DND-41 (cell line): ENCODE measurements around the gene RARB.

Experiments
- ATAC-seq: fragments of 200-7000 bp; cut with Tn5 transposase; 3 replicates; pipeline ENCODE4 v1.9.1; 2021; ENCODE audit warnings: low read depth; ENCODE audit not compliant: insufficient read depth
- DNase-seq: peaks from one replicate; pipeline ENCODE4 v3.0.0-alpha.2; 2020
- H2AFZ ChIP-seq: 2 replicates; pipeline ENCODE4 v1.6.0; 2012; ENCODE audit warnings: low read depth, low read length
- H3K27ac ChIP-seq: 2 replicates; pipeline ENCODE4 v1.5.1; 2012; ENCODE audit warnings: low read length, inconsistent platforms
- H3K27me3 ChIP-seq: fragments of 200-600 bp; sonication (generic); 2 replicates; pipeline ENCODE4 v1.6.0; 2012; ENCODE audit warnings: low read length, mild to moderate bottlenecking, inconsistent platforms; ENCODE audit not compliant: insufficient read depth, poor library complexity
- H3K36me3 ChIP-seq: 2 replicates; pipeline ENCODE4 v1.5.1; 2012; ENCODE audit warnings: low read length, inconsistent platforms; ENCODE audit not compliant: insufficient read depth
- H3K4me1 ChIP-seq: 2 replicates; pipeline ENCODE4 v1.5.1; 2012; ENCODE audit warnings: mild to moderate bottlenecking, low read length; ENCODE audit not compliant: insufficient read depth
- H3K4me2 ChIP-seq: 2 replicates; pipeline ENCODE4 v1.6.0; 2012; ENCODE audit warnings: mild to moderate bottlenecking, moderate library complexity, low read length, inconsistent platforms; ENCODE audit not compliant: insufficient read depth
- H3K4me3 ChIP-seq, 2 experiments: fragments of 200-600 bp in 1 of 2; shearing (Covaris generic) in 1 of 2; 2 replicates each; pipeline ENCODE4 v1.5.1; 2012 to 2016; ENCODE audit warnings: inconsistent platforms in 2 of 2, low read length in 2 of 2, mild to moderate bottlenecking in 2 of 2, low read depth in 1 of 2, moderate library complexity in 1 of 2
- H3K79me2 ChIP-seq: 2 replicates; pipeline ENCODE4 v1.6.0; 2012; ENCODE audit warnings: low read length, inconsistent platforms; ENCODE audit not compliant: insufficient read depth
- H3K9ac ChIP-seq: 2 replicates; pipeline ENCODE4 v1.6.0; 2012; ENCODE audit warnings: low read depth, mild to moderate bottlenecking, inconsistent platforms, low read length, moderate library complexity
- H3K9me3 ChIP-seq: 2 replicates; pipeline ENCODE4 v1.5.1; 2012; ENCODE audit warnings: low read length, moderate library complexity, mild to moderate bottlenecking, inconsistent platforms; ENCODE audit not compliant: insufficient read depth, severe bottlenecking
- H4K20me1 ChIP-seq: 2 replicates; pipeline ENCODE4 v1.6.0; 2012; ENCODE audit warnings: low read length; ENCODE audit not compliant: insufficient read depth
- EZH2 ChIP-seq: IDR thresholded peaks from 3 replicates; pipeline ENCODE4 v1.6.1; 2012; ENCODE audit warnings: borderline replicate concordance, low read depth, mild to moderate bottlenecking, moderate library complexity, low read length, inconsistent platforms; ENCODE audit not compliant: severe bottlenecking
- TF ChIP-seq, protein P1 (sequence below): IDR thresholded peaks from 2 replicates; pipeline ENCODE4 v1.5.1; 2012; ENCODE audit warnings: borderline replicate concordance, low read length, moderate library complexity, mild to moderate bottlenecking; ENCODE audit not compliant: poor library complexity, severe bottlenecking; ENCODE audit errors: extremely low read depth

RARB gene

DNA sequence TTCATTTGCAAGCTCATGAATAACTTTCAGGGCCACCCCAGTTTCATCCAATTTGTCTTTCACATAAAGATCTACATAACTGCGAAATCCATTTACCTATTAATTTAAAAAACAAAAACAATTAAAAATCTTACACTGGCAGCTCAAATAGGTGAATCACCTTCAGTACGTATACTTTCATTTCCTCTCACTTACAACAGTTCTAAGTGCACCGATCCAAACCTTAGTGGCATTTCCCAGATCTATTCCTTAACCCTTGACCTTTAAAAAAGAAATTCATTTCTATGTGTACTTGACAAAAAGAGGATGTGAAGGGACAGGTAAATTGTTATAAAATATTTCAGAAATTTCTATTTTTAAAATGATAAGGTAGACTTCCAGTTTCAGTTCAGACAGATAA lies 205.9 kb downstream of the RARB start:
- ATAC-seq (no peak), DNase-seq (no peak)
- Histone ChIP-seq H3K4me2 (no peak overlapping the region), H3K27ac (no peak overlapping the region), H3K4me3 (no peak overlapping the region), H3K36me3 (peaks cover 92% of the 10 kb centered on the region), H3K4me1 (no peaks in the 10 kb centered on the region), H3K9ac (no peak overlapping the region), H3K79me2 (peaks cover 7% of the 10 kb centered on the region; the same call in 1 of the 2 replicates), H3K9me3 (no peaks in the 10 kb centered on the region), H4K20me1 (peaks cover 4% of the 10 kb centered on the region), H2AFZ (no peak overlapping the region), H3K27me3 (no peaks in the 10 kb centered on the region)
- TF ChIP-seq, protein P1, sequence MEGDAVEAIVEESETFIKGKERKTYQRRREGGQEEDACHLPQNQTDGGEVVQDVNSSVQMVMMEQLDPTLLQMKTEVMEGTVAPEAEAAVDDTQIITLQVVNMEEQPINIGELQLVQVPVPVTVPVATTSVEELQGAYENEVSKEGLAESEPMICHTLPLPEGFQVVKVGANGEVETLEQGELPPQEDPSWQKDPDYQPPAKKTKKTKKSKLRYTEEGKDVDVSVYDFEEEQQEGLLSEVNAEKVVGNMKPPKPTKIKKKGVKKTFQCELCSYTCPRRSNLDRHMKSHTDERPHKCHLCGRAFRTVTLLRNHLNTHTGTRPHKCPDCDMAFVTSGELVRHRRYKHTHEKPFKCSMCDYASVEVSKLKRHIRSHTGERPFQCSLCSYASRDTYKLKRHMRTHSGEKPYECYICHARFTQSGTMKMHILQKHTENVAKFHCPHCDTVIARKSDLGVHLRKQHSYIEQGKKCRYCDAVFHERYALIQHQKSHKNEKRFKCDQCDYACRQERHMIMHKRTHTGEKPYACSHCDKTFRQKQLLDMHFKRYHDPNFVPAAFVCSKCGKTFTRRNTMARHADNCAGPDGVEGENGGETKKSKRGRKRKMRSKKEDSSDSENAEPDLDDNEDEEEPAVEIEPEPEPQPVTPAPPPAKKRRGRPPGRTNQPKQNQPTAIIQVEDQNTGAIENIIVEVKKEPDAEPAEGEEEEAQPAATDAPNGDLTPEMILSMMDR: no peak
- TF ChIP-seq EZH2: no peak

DNA sequence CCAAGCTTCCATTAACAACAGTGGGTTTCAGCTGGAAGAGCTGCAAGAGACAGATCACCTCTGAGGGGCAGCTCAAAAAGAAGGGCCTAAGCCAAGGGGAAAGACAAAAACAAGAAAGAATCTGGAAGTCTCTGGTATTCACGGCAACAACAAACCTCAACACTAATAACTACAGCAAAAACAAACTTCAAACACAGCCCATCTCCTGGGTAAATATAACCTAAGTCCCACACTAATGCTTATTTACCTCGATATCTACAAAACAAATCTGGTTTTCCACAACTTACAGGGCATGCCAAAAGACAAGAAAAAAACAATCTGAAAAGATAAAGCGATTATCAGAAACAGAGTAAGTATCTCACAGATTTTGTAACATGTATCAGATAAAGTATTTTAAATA lies 207.0 kb downstream of the RARB start:
- Histone ChIP-seq H3K4me3 (no peak overlapping the region), H3K79me2 (peaks cover 7% of the 10 kb centered on the region; the same call in 1 of the 2 replicates), H3K27ac (no peak overlapping the region), H3K9me3 (no peaks in the 10 kb centered on the region), H3K27me3 (no peaks in the 10 kb centered on the region), H3K4me2 (no peak overlapping the region), H3K4me1 (no peaks in the 10 kb centered on the region), H4K20me1 (peaks cover 4% of the 10 kb centered on the region), H3K36me3 (peaks cover 91% of the 10 kb centered on the region), H3K9ac (no peak overlapping the region), H2AFZ (no peak overlapping the region)
- ATAC-seq: no peak
- DNase-seq: no peak
- TF ChIP-seq, protein P1: no peak
- TF ChIP-seq EZH2: no peak
